Measurements from ENCODE around the gene COL4A3. TPM values are rescaled to one million over a fixed set of nuclear protein-coding genes. Genes with fewer than 3 reads are reported as not detected.

The COL4A3 gene
- total RNA-seq, 1 donor from 2014 or later = not detected

GRCh38 chr2:227339098-227339599 is 174.7 kb downstream of the COL4A3 start:
- Mint-ChIP-seq H3K4me3 (ENCODE audit: unreplicated experiment) (no peak overlapping the region), H3K9me3 (ENCODE audit: unreplicated experiment) (no peaks in the 10 kb centered on the region), H3K4me1 (ENCODE audit: low read depth, unreplicated experiment) (no peaks in the 10 kb centered on the region), H3K27me3 (ENCODE audit: low read depth, unreplicated experiment) (no peaks in the 10 kb centered on the region), H3K36me3 (ENCODE audit: low read depth, unreplicated experiment) (peaks cover 7% of the 10 kb centered on the region), H3K27ac (ENCODE audit: unreplicated experiment) (no peak overlapping the region)
- DNase-seq (ENCODE audit: low read depth) = no peak
- H4K20me1 ChIP-seq (ENCODE audit: insufficient read depth, low read length) = no peaks in the 10 kb centered on the region
- H3K4me1 ChIP-seq (ENCODE audit: insufficient read depth, low read length) = no peaks in the 10 kb centered on the region
- H3K9me3 ChIP-seq (ENCODE audit: insufficient read depth, low read depth, low read length) = no peaks in the 10 kb centered on the region
- no peak overlapping the region for H3K4me2 ChIP-seq (ENCODE audit: low read length)
- H3K4me3 ChIP-seq (ENCODE audit: insufficient read depth, low read depth, low read length) = no peak overlapping the region
- H3K36me3 ChIP-seq (ENCODE audit: insufficient read depth, low read length) = peaks cover 9% of the 10 kb centered on the region
- no peak overlapping the region for H3K9ac ChIP-seq (ENCODE audit: low read length)
- no peak for TF ChIP-seq EZH2 (IDR thresholded peaks at IDR 0.05; ENCODE audit: insufficient read depth, low read length)
- TF ChIP-seq, protein P1, sequence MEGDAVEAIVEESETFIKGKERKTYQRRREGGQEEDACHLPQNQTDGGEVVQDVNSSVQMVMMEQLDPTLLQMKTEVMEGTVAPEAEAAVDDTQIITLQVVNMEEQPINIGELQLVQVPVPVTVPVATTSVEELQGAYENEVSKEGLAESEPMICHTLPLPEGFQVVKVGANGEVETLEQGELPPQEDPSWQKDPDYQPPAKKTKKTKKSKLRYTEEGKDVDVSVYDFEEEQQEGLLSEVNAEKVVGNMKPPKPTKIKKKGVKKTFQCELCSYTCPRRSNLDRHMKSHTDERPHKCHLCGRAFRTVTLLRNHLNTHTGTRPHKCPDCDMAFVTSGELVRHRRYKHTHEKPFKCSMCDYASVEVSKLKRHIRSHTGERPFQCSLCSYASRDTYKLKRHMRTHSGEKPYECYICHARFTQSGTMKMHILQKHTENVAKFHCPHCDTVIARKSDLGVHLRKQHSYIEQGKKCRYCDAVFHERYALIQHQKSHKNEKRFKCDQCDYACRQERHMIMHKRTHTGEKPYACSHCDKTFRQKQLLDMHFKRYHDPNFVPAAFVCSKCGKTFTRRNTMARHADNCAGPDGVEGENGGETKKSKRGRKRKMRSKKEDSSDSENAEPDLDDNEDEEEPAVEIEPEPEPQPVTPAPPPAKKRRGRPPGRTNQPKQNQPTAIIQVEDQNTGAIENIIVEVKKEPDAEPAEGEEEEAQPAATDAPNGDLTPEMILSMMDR (IDR thresholded peaks at IDR 0.05; ENCODE audit: insufficient read depth, low read depth, low read length) = no peak
- no peaks in the 10 kb centered on the region for H3K27me3 ChIP-seq (ENCODE audit: insufficient read depth, low read length)
- no peak overlapping the region for H2AFZ ChIP-seq (ENCODE audit: low read depth, low read length)
- H3K79me2 ChIP-seq (ENCODE audit: insufficient read depth, low read length) = no peaks in the 10 kb centered on the region
- no peak overlapping the region for H3K27ac ChIP-seq (ENCODE audit: low read depth, low read length)
- no peak for FAIRE-seq

- H3K9me3 ChIP-seq (ENCODE audit: insufficient read depth, low read depth, low read length) = no peaks in the 10 kb centered on the region
- no peak overlapping the region for H3K9ac ChIP-seq (ENCODE audit: low read length)
- DNase-seq (ENCODE audit: low read depth) = no peak
- no peaks in the 10 kb centered on the region for H3K79me2 ChIP-seq (ENCODE audit: insufficient read depth, low read length)
- Mint-ChIP-seq H3K27me3 (ENCODE audit: low read depth, unreplicated experiment) (no peaks in the 10 kb centered on the region), H3K4me3 (ENCODE audit: unreplicated experiment) (no peak overlapping the region), H3K4me1 (ENCODE audit: low read depth, unreplicated experiment) (no peaks in the 10 kb centered on the region), H3K36me3 (ENCODE audit: low read depth, unreplicated experiment) (peaks cover 4% of the 10 kb centered on the region), H3K9me3 (ENCODE audit: unreplicated experiment) (no peaks in the 10 kb centered on the region), H3K27ac (ENCODE audit: unreplicated experiment) (no peak overlapping the region)
- H4K20me1 ChIP-seq (ENCODE audit: insufficient read depth, low read length) = no peaks in the 10 kb centered on the region
- FAIRE-seq = no peak
- no peak overlapping the region for H3K4me2 ChIP-seq (ENCODE audit: low read length)
- no peak overlapping the region for H2AFZ ChIP-seq (ENCODE audit: low read depth, low read length)
- H3K4me3 ChIP-seq (ENCODE audit: insufficient read depth, low read depth, low read length) = no peak overlapping the region
- peaks cover 7% of the 10 kb centered on the region for H3K36me3 ChIP-seq (ENCODE audit: insufficient read depth, low read length)
- no peaks in the 10 kb centered on the region for H3K27me3 ChIP-seq (ENCODE audit: insufficient read depth, low read length)
- TF ChIP-seq, protein P1 (IDR thresholded peaks at IDR 0.05; ENCODE audit: insufficient read depth, low read depth, low read length) = no peak
- TF ChIP-seq EZH2 (IDR thresholded peaks at IDR 0.05; ENCODE audit: insufficient read depth, low read length) = no peak
- no peaks in the 10 kb centered on the region for H3K4me1 ChIP-seq (ENCODE audit: insufficient read depth, low read length)
- no peak overlapping the region for H3K27ac ChIP-seq (ENCODE audit: low read depth, low read length)
These were observed 175.7 kb downstream of the COL4A3 start for GRCh38 chr2:227340106-227340505.

GRCh38 chr2:227341553-227341952 is 177.1 kb downstream of the COL4A3 start:
- Mint-ChIP-seq H3K36me3 (ENCODE audit: low read depth, unreplicated experiment) (peaks cover 2% of the 10 kb centered on the region), H3K27ac (ENCODE audit: unreplicated experiment) (no peak overlapping the region), H3K4me3 (ENCODE audit: unreplicated experiment) (no peak overlapping the region), H3K9me3 (ENCODE audit: unreplicated experiment) (no peaks in the 10 kb centered on the region), H3K27me3 (ENCODE audit: low read depth, unreplicated experiment) (no peaks in the 10 kb centered on the region), H3K4me1 (ENCODE audit: low read depth, unreplicated experiment) (no peaks in the 10 kb centered on the region)
- Histone ChIP-seq H3K4me2 (ENCODE audit: low read length) (no peak overlapping the region), H3K79me2 (ENCODE audit: insufficient read depth, low read length) (no peaks in the 10 kb centered on the region), H3K27me3 (ENCODE audit: insufficient read depth, low read length) (no peaks in the 10 kb centered on the region), H3K9me3 (ENCODE audit: insufficient read depth, low read depth, low read length) (no peaks in the 10 kb centered on the region), H3K9ac (ENCODE audit: low read length) (no peak overlapping the region), H4K20me1 (ENCODE audit: insufficient read depth, low read length) (no peaks in the 10 kb centered on the region), H3K4me1 (ENCODE audit: insufficient read depth, low read length) (no peaks in the 10 kb centered on the region), H3K36me3 (ENCODE audit: insufficient read depth, low read length) (peaks cover 8% of the 10 kb centered on the region), H3K27ac (ENCODE audit: low read depth, low read length) (no peak overlapping the region), H2AFZ (ENCODE audit: low read depth, low read length) (no peak overlapping the region), H3K4me3 (ENCODE audit: insufficient read depth, low read depth, low read length) (no peak overlapping the region)
- no peak for TF ChIP-seq EZH2 (IDR thresholded peaks at IDR 0.05; ENCODE audit: insufficient read depth, low read length)
- TF ChIP-seq, protein P1 (IDR thresholded peaks at IDR 0.05; ENCODE audit: insufficient read depth, low read depth, low read length) = no peak
- FAIRE-seq = no peak
- no peak for DNase-seq (ENCODE audit: low read depth)
